Left lung (tissue), 10 donors: Measurements from ENCODE around the gene CMTR2. TPM values are rescaled to one million over a fixed set of nuclear protein-coding genes. Genes with fewer than 3 reads are reported as not detected.

Source experiments
- ATAC-seq: fragments of 200-7000 bp; cut with Tn5 transposase; one replicate; pipeline ENCODE4 v1.9.1; 2020; ENCODE audit warnings: moderate library complexity
- DNase-seq, 4 donors: peaks; one replicate each; pipeline ENCODE4 v3.0.0-alpha.2; 2013 to 2020
- H3K27ac ChIP-seq, 2 donors: fragments of 200-600 bp; sonication (generic) in 1 of 2; one replicate each; pipeline versions ENCODE4 v1.5.0 to v1.8.0; 2020 to 2021
- H3K27me3 ChIP-seq, 2 donors: fragments of 200-600 bp; sonication (generic) in 1 of 2; one replicate each; pipeline versions ENCODE4 v1.5.0 to v1.8.0; 2020 to 2021
- H3K36me3 ChIP-seq, 2 donors: fragments of 200-600 bp; sonication (generic) in 1 of 2; one replicate each; pipeline versions ENCODE4 v1.5.0 to v1.8.0; 2020 to 2021
- H3K4me1 ChIP-seq, 2 donors: fragments of 200-600 bp; one replicate each; pipeline ENCODE4 v1.8.0; 2021
- H3K4me3 ChIP-seq, 2 donors: fragments of 200-600 bp; sonication (generic) in 1 of 2; one replicate each; pipeline versions ENCODE4 v1.5.0 to v1.8.0; 2020 to 2021; ENCODE audit warnings: mild to moderate bottlenecking in 1 of 2
- H3K9me3 ChIP-seq, 2 donors: fragments of 200-600 bp; sonication (generic) in 1 of 2; one replicate each; pipeline versions ENCODE4 v1.5.0 to v1.8.0; 2020 to 2021
- intact Hi-C, 2 donors: fragments of 100-400 bp; cut with DNase I; formaldehyde crosslinking; loops; one replicate each; pipeline versions ENCODE4 v1.11.2 to v1.14.2; 2022
- polyA plus RNA-seq, 6 donors: library from polyadenylated mRNA; unstranded; fragments of 120-200 nt; gene quantifications; one replicate each; pipeline ENCODE4 v1.2.1, GENCODE V29; 2013; ENCODE audit not compliant: insufficient read length in 6 of 6
- total RNA-seq, 2 donors: library from RNA; stranded (reverse); fragmentation: NEBNext Ultra II Directional; extraction: Animal tissue kit (Norgen Biotek cat#: 25700); gene quantifications; one replicate each; pipeline ENCODE4 v1.2.1, GENCODE V29; 2021
- TF ChIP-seq, protein P1 (sequence below), 2 donors: fragments of 200-600 bp; sonication (generic) in 1 of 2; IDR thresholded peaks; one replicate each; pipeline versions ENCODE4 v1.5.0 to v1.8.0; 2021; ENCODE audit warnings: antibody characterized with exemption in 2 of 2
- donor health status: DM: no; HTN: yes; CAD: no.
- donor health status: DM: no; HTN: no; CAD: no.

CMTR2 gene
- total and polyA plus RNA-seq, 8 donors, result 16.4 to 48.8 (median 44.5) TPM

DNA sequence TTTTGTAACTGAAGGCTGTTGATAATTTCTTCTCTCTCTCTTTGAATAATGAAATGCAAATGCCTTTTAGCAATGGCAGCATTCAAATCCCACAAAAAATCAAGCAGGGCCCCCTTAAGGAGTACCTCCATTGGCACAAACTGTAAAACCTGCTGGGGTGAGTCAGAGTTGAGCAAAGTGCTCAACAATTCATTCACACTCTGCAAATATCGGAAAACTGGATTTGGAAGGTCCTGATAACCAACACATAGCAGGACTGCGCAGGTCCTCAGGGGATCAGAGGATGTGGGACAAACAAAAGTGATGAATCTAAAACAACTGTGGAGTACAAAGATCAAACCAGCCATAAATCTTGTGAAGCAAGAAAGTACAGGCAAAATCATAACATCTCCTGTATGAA, 5.6 kb downstream of the CMTR2 start:
- intact Hi-C loops, result no loop called here
- TF ChIP-seq, protein P1, sequence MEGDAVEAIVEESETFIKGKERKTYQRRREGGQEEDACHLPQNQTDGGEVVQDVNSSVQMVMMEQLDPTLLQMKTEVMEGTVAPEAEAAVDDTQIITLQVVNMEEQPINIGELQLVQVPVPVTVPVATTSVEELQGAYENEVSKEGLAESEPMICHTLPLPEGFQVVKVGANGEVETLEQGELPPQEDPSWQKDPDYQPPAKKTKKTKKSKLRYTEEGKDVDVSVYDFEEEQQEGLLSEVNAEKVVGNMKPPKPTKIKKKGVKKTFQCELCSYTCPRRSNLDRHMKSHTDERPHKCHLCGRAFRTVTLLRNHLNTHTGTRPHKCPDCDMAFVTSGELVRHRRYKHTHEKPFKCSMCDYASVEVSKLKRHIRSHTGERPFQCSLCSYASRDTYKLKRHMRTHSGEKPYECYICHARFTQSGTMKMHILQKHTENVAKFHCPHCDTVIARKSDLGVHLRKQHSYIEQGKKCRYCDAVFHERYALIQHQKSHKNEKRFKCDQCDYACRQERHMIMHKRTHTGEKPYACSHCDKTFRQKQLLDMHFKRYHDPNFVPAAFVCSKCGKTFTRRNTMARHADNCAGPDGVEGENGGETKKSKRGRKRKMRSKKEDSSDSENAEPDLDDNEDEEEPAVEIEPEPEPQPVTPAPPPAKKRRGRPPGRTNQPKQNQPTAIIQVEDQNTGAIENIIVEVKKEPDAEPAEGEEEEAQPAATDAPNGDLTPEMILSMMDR (IDR thresholded peaks at IDR 0.05), result no peak
- H3K27me3 ChIP-seq, result no peaks in the 10 kb centered on the region

DNA sequence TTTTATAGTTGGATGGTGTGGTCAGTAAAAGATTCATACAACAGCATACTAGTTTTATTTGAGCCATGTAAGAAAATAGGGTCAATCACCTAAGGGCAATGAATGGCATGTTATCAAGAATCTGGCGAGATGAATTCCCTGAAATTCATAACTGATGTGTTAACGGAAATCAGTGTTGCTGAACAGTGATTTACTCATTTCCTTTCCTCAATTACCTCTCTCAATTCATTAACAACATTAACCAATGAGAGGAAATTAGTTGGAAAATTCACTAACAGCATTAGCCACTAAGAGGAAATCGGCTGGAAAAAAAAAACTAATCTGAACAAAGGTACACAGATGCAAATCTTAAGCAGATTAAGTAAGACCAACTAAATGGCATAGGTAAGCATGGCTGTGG, 6.3 kb downstream of the CMTR2 start:
- Histone ChIP-seq H3K9me3 (no peaks in the 10 kb centered on the region), H3K4me1 (peaks cover 3 to 14% of the 10 kb centered on the region in 2 donors), H3K36me3 (peaks cover 0 to 47% of the 10 kb centered on the region in 2 donors), H3K27me3 (no peaks in the 10 kb centered on the region), H3K4me3 (no peak overlapping the region), H3K27ac (no peak overlapping the region)
- intact Hi-C loops, result no loop called here
- DNase-seq, result no peak
- no peak for ATAC-seq
- TF ChIP-seq, protein P1 (IDR thresholded peaks at IDR 0.05), result no peak

More for the DNA sequence above, 5.6 kb downstream of the CMTR2 start:
- Histone ChIP-seq H3K27ac (no peak overlapping the region), H3K4me1 (peaks cover 8 to 21% of the 10 kb centered on the region in 2 donors), H3K9me3 (no peaks in the 10 kb centered on the region), H3K4me3 (no peak overlapping the region), H3K36me3 (peaks cover 0 to 47% of the 10 kb centered on the region in 2 donors)
- ATAC-seq (no peak), DNase-seq (no peak)

- H3K9me3 ChIP-seq, result peaks cover 0 to 11% of the 10 kb centered on the region in 2 donors
- TF ChIP-seq, protein P1 (IDR thresholded peaks at IDR 0.05), result no peak
- no peaks in the 10 kb centered on the region for H3K36me3 ChIP-seq
- DNase-seq, result no peak
- no peak for ATAC-seq
- no peaks in the 10 kb centered on the region for H3K4me1 ChIP-seq
- H3K27ac ChIP-seq, result no peak overlapping the region
- no peak overlapping the region for H3K4me3 ChIP-seq
- intact Hi-C loops, result no loop called here
- no peaks in the 10 kb centered on the region for H3K27me3 ChIP-seq
These were observed 12.4 kb downstream of the CMTR2 start for GRCh38 chr16:71276589-71277334.

- TF ChIP-seq, protein P1 (IDR thresholded peaks at IDR 0.05), result no peak
- intact Hi-C loops, result no loop called here
- ATAC-seq (no peak), DNase-seq (no peak)
- H3K27me3 ChIP-seq, result no peaks in the 10 kb centered on the region
- no peaks in the 10 kb centered on the region for H3K4me1 ChIP-seq
- H3K27ac ChIP-seq, result no peak overlapping the region
- no peaks in the 10 kb centered on the region for H3K36me3 ChIP-seq
- H3K4me3 ChIP-seq, result no peak overlapping the region
- H3K9me3 ChIP-seq, result peaks cover 0 to 11% of the 10 kb centered on the region in 2 donors
These were observed 15.8 kb downstream of the CMTR2 start for GRCh38 chr16:71273384-71273783.

DNA sequence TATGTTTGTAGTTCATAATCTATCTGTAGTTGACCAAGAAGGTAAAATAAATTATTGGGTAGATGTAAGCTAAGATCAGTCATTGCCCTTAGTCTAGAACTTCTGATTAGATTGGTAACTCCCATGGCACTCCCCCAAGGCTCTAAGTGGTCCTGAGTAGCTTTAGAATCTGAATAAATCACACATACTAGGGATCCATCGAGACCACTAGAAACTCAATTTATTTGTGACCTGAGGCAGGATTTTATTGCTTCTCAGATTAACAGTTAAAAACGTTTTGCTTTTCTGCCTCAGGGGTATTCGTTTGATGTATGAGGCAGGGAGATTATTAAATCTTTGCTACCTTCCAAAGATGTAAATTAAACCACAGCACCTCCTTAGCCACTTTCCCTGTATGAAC, 24.9 kb downstream of the CMTR2 start:
- ATAC-seq, result no peak
- no peak overlapping the region for H3K4me3 ChIP-seq
- TF ChIP-seq, protein P1 (IDR thresholded peaks at IDR 0.05), result no peak

More for the DNA sequence above, 24.9 kb downstream of the CMTR2 start:
- Histone ChIP-seq H3K27ac (no peak overlapping the region), H3K4me1 (no peaks in the 10 kb centered on the region), H3K27me3 (no peaks in the 10 kb centered on the region), H3K9me3 (no peaks in the 10 kb centered on the region), H3K36me3 (no peaks in the 10 kb centered on the region)
- no peak for DNase-seq
- intact Hi-C loops, result no loop called here
